Measurements from ENCODE around the gene DGKG.

The DGKG gene

DNA sequence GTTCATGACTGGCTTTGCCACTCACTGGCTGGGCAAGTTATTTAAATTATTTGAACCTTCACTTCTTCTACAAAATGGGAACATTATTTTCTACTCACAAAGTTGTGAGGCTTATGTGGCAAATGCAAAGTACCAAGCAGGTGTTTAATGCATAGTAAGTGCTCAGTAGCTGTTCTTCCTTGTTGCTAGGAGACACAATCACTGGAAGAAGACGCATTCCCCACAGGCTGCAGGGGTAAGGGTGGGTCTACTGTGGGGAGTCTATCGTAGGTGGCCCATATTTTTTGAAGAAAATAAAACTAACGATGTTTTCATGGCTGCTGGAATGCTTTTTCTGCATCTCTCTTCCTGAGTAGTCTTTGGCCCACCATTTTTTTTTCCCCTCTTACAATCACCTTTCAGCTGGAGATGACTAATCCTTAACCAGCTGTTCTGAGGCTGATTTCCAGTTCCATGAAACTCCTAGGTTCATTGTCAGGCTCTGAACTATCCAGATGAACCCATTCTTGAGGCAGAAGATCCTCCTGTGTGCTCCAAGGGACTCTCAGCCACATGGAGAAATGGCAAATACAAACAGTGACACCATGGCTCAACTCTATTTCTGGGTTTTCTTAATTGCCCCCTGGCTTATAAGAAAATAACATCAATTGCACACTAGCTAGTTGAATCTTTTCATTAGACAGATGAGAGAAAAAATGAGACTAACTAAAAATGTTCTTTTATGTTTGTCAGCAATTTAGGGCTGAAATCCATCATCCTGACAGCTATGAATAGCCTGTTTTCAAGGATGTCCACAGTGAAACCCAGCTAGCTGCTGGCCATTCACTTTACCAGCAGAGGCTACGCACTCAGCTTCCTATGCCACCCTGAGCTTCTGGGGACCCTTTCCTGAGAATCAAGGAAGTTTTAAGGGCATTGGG is 144.9 kb downstream of the DGKG start:
- DNase-seq (ENCODE audit: low spot score) = no peak
- in situ Hi-C loops (cut with MboI; ENCODE audit: low sequenced_read_pairs, unreplicated experiment) = no loop called here
- TF ChIP-seq, protein P1, sequence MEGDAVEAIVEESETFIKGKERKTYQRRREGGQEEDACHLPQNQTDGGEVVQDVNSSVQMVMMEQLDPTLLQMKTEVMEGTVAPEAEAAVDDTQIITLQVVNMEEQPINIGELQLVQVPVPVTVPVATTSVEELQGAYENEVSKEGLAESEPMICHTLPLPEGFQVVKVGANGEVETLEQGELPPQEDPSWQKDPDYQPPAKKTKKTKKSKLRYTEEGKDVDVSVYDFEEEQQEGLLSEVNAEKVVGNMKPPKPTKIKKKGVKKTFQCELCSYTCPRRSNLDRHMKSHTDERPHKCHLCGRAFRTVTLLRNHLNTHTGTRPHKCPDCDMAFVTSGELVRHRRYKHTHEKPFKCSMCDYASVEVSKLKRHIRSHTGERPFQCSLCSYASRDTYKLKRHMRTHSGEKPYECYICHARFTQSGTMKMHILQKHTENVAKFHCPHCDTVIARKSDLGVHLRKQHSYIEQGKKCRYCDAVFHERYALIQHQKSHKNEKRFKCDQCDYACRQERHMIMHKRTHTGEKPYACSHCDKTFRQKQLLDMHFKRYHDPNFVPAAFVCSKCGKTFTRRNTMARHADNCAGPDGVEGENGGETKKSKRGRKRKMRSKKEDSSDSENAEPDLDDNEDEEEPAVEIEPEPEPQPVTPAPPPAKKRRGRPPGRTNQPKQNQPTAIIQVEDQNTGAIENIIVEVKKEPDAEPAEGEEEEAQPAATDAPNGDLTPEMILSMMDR (IDR thresholded peaks at IDR 0.05; ENCODE audit: borderline replicate concordance, control extremely low read depth, extremely low read depth, insufficient read depth, missing control alignments) = no peak

DNA sequence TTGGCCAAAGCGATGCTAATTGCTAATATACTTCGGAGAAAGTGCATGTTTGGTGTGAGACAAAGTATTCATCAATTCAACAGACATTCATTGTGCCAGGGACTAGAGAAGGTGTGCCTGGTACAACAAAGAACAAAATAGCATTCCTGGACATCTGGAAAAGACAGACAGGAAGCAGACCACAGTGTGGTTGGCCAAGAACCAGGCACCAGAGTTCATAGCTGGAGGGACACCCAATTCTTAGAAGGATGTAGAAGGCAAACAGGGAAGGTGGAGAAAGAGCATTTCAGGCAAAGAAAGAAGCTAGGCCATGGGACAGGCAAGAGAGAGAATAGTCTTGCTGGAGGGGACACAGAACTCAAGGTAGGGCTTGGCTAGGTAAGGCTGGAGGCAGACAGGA is 147.4 kb downstream of the DGKG start:
- DNase-seq (ENCODE audit: low spot score) = no peak
- TF ChIP-seq, protein P1 (IDR thresholded peaks at IDR 0.05; ENCODE audit: borderline replicate concordance, control extremely low read depth, extremely low read depth, insufficient read depth, missing control alignments) = no peak
- in situ Hi-C loops (cut with MboI; ENCODE audit: low sequenced_read_pairs, unreplicated experiment) = no loop called here

DNA sequence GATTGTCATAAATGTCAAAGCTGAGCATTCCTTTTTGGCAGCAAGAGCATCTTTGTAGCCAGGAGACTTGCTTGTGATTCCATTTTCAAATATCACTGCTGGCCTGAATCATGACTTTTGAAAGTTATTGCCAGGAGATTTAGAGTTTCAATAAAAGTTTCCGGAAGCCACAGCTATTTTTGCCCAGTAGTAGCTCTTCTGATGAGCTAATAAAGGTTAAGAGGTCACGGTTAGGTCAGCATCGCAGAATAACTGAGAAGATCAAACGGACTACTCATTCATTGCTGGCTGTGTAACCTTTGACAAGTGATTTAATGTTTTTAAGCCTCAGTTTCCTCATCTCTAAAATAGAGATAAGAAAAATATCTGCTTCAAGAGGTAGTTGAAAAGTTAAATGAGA is 148.1 kb downstream of the DGKG start:
- in situ Hi-C loops (cut with MboI; ENCODE audit: low sequenced_read_pairs, unreplicated experiment) = no loop called here
- TF ChIP-seq, protein P1 (IDR thresholded peaks at IDR 0.05; ENCODE audit: borderline replicate concordance, control extremely low read depth, extremely low read depth, insufficient read depth, missing control alignments) = no peak
- DNase-seq (ENCODE audit: low spot score) = no peak

DNA sequence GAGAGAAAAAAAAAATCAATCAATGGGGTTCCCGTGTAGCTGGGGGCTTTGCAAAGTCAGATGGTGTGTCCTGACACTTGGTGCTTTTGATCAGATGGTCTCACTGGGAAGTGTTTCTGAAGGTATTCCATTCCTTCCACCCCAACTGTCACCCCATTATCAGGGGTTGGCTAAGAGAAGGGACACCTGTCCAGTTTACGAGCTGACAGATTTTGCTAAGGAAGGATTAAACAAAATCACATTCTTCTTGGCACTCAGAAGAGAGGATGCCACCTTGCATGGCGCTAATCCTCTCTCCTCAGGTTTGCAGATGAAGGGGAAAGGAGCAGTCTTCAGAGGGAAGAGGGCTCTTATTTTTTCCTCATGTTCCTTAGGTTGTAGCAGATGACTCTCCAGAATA is 149.4 kb downstream of the DGKG start:
- DNase-seq (ENCODE audit: low spot score) = no peak
- in situ Hi-C loops (cut with MboI; ENCODE audit: low sequenced_read_pairs, unreplicated experiment) = no loop called here
- TF ChIP-seq, protein P1 (IDR thresholded peaks at IDR 0.05; ENCODE audit: borderline replicate concordance, control extremely low read depth, extremely low read depth, insufficient read depth, missing control alignments) = no peak

DNA sequence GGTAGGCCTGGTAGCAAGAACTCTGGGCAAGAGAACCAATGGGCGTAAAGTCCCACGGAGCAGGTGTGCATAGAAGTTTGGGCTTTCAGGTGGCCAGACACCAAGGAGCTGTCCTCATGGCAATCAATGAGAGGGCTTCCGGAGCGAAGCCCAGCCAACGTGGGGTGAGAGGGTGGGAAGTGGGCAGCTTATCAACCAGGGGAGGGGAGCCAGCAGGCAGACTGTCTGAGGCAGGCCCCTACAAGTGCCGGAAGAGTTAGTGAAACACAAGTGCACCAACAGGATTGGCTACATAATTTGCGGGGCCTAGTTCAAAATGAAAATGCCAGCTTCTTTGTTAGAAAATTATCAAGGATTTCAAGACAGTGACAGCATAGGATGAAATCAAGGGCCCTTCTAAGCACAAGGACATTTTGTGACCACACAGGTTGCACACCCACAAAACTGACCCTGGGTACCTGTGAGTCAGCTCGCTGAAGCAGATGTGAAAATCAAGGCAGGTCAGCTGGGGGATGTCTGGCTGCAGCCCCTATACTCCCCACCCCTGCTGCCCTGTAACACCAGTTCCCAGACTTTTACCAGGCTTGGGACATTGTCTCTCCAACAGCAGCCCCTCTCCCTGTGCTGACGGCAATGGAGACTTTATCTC is 151.1 kb downstream of the DGKG start:
- in situ Hi-C loops (cut with MboI; ENCODE audit: low sequenced_read_pairs, unreplicated experiment) = no loop called here
- DNase-seq (ENCODE audit: low spot score) = no peak
- TF ChIP-seq, protein P1 (IDR thresholded peaks at IDR 0.05; ENCODE audit: borderline replicate concordance, control extremely low read depth, extremely low read depth, insufficient read depth, missing control alignments) = no peak

DNA sequence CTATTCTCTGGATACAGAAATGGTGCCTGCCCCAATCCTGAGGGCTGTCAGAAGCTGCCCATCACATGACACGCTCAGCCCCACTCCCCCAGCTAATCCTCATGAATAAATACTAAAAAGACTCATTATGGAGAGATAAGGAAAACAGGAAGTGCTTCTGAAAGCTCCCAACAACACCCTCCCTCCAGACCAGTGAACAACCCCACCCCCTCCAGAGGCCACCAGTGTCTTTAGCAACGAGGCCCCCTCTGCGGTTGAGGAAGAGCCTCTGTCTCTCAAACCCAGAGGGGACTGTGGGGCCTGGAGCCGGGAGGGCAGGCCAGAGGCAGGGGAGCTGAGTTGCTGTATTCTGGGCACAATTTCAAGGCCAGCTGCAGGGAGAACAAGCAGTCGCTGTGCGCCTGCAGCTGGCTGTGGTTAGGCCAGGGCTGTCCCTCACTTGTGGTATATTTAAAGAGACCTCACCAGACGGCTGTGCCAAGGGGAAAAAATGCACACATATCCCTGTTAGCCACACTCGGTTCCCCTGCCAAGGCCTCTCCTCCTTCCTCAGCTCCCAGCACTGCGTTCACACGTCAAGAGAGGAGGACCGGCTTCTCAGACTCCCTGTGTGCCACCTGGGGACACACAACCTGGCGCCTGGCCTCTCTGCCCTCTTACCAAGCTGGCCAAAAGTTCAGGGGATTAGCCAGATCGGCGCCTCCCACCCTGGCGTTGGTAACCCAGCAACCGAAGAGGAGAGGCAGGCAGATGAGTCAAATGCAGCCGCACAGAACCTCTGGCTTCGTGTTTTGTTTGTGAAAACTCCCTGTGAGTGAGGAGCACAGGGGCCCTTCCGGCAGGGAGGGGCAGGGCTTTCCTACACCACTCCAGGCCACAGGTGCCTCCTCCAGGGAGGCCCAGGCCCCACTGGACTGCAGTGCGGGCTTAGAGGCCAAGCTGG is 152.0 kb downstream of the DGKG start:
- TF ChIP-seq, protein P1 (IDR thresholded peaks at IDR 0.05; ENCODE audit: borderline replicate concordance, control extremely low read depth, extremely low read depth, insufficient read depth, missing control alignments) = no peak
- peak; percentile 47 for DNase-seq (ENCODE audit: low spot score)
- in situ Hi-C loops (cut with MboI; ENCODE audit: low sequenced_read_pairs, unreplicated experiment) = no loop called here

All from GM13976 (cell line).